ENCODE measurements around the gene KLHL40.

KLHL40 gene

DNA sequence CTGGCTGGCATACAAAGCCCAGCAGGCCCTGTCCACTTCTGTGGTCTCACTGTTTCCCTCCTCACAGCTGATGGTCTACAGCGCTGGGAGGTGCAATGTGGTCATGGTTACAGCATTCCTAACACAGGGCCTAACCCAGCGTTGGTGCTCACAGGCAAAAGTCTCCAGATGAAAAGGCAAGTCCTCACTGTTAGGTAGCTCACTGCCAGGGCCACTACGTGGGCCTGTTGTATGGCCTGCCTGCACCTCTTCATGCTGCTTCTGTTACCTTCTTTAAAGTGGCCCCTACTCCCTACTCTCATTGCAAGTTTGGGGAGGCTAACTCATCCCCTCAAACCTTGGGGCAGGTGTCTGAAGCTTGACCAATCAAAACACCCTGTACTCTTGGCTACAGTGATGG lies 56.5 kb downstream of the KLHL40 start:
- DNase-seq (ENCODE audit: low read depth in 2 of 2, low spot score in 1 of 2) = no peak

All from stimulated activated CD8-positive, alpha-beta memory T cell treated with anti-CD3 and anti-CD28 coated beads, Interleukin-4, amount 100 ng/mL, for 4 hours (primary cell).